Medulla oblongata (tissue), 1 donor: Measurements from ENCODE around the gene SH3TC1.
A peak's percentile ranks its signal among the peaks of the same experiment; 100 is the strongest.

Source experiments
- DNase-seq: peaks from one replicate; pipeline ENCODE4 v3.0.0-alpha.2; 2015; ENCODE audit errors: extremely low spot score

SH3TC1 gene

GRCh38 chr4:8214136-8214535 is 15.0 kb downstream of the SH3TC1 start:
- DNase-seq, result no peak

DNA sequence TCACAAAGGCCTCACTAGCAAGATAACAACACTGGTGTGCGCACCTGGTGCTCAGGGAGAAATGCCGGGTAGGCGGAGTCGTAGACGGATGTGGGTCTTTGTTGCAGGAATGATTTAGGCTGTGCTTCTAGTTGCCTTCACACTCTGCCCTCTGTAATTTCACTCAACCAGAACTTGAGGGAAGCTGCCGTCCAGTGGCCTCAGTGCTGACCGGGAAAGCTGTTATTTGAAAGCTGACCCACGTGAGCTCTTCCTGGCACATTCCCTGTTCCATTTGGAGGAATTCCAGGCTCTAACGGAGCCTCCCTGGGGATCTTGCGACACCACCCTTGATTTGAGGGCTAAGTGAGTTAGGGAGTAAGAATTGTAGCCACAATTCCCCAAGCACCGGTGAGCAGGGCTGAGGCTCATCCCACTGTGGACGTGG is 15.9 kb downstream of the SH3TC1 start:
- no peak for DNase-seq

- no peak for DNase-seq
Observed at GRCh38 chr4:8215641-8216442, 16.8 kb downstream of the SH3TC1 start.

DNA sequence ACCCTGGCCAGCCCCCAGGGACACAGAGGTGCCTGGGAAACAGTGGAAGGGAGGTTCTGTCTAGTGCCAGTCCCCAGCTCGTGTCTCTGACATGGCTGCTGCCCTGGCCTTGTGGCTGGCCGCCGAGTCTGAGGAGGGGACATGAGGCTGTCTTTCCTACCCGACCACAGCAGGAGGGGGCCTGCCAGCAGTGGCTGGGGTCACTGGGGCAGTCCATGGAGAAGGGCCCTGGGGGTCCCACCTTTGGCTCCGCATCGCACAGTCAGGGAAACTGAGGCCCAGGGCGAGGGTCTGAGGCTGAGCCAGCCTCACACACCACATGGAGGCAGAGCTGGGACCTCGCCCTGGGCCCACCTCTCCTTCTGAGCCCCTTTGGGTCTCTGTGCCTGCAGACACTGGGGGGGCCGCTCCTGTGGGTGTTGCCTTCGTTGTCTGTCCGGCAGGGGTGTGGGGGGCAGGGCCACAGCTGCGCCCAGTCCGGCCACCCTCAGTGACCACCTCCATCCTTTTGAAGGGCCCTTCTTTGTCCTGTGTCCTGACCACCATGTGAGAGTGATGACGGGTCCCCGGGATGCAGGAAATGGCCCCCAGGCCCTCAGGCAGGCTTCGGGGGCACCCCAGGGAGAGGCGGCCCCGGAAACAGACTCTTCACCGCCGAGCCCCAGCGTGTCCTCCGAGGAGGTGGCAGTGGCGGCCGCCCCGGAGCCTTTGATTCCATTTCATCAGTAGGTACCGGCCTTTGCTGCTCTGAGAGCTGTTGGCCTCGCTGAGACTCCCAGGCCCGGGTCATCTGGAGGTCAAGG is 17.6 kb downstream of the SH3TC1 start:
- DNase-seq, result no peak

DNA sequence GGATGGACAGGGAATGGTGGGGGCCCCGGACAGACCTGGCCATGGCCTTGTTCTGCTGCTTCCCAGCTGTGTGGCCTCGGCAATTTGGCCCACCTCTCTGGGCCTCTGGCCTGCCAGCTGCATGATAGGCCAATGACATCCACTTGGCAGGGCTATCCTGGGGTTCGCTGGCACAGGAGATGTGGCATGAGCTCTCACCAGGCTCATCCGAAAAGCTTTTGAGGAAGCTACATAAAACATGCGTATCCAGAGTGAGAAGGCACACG is 18.1 kb downstream of the SH3TC1 start:
- no peak for DNase-seq

GRCh38 chr4:8217871-8218270 is 18.8 kb downstream of the SH3TC1 start:
- DNase-seq, result no peak

GRCh38 chr4:8218371-8219031 is 19.4 kb downstream of the SH3TC1 start:
- DNase-seq, result no peak

DNA sequence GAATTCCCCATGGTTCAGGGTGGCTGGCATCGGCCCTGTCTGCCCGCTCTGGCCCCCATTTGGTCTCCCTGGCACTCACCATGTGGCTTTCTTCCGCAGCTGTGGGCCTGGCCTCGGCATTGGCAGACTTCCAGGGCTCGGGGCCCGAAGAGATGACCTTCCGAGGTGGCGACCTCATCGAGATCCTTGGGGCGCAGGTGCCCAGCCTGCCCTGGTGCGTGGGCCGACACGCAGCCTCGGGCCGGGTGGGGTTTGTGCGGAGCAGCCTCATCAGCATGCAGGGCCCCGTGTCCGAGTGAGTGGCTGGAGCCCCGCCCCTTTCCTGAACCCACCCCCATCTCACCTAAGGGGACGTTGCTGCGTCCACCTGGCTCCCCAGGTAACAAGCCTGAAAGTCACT is 20.1 kb downstream of the SH3TC1 start:
- no peak for DNase-seq

- no peak for DNase-seq
Observed at GRCh38 chr4:8220661-8221450, 21.8 kb downstream of the SH3TC1 start.

DNA sequence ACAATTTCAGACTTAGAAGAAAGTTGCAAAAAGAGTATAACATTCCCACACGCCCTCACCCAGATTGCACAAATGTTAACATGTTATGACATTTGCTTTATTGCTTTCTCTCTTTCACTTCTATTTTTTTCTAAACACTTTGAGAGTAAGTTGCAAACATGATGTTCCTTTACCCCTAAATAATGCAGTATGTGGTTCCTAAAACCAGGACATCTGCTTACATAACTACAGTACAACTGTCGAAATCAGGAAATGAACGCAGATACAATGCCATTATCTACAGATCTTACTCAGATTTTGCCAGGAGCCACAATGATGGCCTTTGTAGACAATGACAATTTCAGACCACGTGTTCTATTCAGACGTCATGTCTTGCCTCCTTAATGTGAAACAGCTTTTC is 22.4 kb downstream of the SH3TC1 start:
- peak; percentile 80 for DNase-seq

DNA sequence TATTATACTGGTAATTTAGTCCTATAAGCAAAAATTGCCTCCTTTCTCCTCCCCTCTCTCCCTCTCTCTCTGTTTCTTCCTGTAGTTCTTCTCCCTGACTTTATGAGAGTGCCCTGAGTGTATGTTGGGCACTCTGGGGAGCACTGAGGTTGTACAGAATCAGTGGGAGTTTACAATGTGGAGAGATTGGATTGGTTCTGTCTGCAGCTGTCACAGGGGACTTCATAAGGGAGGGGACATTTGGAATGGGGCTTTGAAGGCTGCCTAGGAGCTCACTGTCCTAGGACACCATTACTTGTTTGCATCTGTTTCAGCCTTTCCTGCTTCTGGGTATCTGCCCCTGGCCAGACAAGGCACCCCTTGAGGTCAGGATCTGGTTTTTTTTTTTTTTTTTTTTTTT is 22.9 kb downstream of the SH3TC1 start:
- no peak for DNase-seq

- no peak for DNase-seq
Observed at GRCh38 chr4:8222609-8223388, 23.7 kb downstream of the SH3TC1 start.

- no peak for DNase-seq
Observed at GRCh38 chr4:8224267-8224974, 25.3 kb downstream of the SH3TC1 start.

DNA sequence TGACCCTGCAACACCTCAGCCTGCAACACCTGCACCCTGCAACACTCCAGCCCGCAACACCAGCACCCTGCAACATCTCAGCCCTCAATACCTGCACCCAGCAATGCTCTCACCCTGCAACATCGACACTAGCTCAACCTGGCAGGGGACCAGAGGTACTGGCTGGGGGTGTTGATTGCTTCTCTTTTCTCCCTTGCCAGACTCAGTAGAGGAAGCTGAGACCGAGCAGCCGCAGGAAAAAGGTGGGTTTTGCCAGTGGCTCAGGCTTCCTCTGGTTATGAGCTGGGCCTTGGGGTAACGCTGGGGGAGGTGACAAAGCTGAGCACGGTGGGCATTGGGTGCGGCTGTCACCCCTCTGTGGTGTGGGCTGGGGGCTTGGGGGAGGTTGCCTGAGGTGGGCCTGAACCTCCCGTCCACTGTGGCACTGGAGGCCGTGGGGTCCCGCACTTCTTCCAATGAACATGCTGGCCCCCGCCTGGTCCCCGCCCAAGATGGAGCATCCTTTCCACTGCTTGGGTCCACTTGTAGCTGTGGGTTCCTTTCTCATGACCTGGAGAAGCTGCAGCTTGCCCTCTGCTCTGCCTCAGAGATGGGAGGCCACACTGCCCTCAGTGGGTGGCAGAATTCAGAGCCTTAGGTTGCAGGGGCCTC is 26.0 kb downstream of the SH3TC1 start:
- peak; percentile 22 for DNase-seq

DNA sequence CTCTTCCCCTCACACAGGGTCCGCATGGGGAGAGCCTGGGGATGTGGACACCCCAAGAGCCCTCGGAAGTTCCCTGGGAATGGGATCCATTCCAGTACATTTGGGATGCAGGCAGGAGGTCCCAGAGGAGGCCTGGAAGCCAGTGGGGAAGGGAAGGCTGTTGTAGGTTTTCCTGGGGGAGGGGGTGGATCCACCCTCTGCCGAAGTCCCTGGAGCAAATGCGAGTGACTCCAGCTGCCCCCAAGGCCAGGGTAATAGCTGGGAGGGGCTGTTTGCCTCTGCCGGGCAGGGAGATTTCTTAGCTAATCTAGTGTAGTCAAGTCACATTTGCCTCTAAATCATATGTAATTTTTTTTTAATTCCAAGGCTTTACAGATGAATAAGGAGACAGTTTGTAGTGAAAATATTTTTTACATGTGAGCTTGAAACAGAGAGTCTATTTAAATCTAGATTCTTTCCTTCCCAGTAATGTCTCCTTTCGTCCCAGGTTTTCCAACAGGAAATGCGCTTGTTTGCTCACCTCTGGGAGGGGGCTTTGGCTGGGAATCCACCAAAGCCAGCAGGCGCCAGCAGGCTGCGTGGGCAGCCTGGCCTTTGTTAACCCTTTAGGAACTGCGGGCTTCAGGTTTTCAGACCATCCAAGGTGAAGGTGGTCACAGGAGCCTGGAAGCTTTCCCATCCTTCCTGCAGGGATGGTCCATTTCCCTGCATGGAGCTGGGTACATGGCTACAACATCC is 26.8 kb downstream of the SH3TC1 start:
- DNase-seq, result no peak

DNA sequence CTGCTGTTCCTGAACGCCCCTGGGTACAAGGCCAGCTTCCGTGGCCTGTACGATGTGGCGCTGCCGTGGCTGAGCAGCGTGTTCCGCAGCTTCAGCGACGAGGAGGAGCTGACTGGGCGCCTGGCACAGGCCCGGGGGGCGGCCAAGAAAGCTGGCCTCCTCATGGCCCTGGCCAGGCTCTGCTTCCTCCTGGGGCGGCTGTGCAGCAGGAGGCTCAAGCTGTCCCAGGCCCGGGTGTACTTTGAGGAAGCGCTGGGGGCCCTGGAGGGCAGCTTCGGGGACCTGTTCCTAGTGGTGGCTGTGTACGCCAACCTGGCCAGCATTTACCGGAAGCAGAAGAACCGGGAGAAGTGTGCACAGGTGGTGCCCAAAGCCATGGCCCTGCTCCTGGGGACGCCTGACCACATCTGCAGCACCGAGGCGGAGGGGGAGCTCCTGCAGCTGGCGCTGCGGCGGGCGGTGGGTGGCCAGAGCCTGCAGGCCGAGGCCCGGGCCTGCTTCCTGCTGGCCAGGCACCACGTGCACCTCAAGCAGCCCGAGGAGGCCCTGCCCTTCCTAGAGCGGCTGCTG is 28.2 kb downstream of the SH3TC1 start:
- DNase-seq, result peak; percentile 28

GRCh38 chr4:8227771-8228318 is 28.8 kb downstream of the SH3TC1 start:
- DNase-seq, result no peak
